GOT3 (cell line): ENCODE results near the gene WASHC2A.
"Not testable (repeated sequence)": the region's sequence is repeated elsewhere in the genome, so short reads cannot be mapped to it uniquely, and the experiment has no call there.

Experiments used
- DNase-seq: peaks from one replicate; lab custom pipeline; 2025; ENCODE audit warnings: mixed read lengths; lab: John Stamatoyannopoulos, UW

WASHC2A gene

DNA sequence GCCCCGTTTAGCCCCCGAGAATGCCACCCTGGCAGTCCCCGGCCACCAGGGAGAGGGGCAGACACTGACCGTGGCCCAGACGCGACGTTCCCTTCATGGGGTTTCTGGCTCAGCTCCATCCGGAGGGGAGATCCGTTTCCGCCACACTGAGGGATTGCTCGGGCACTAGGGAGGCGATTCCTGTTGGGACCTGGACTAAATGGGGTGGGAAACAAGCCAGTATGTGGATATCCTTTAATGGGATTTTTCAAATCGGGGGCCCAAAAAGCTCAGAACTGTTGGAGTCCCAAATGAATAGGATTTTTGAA lies 552 bp downstream of the WASHC2A start:
- not testable (repeated sequence) for DNase-seq

DNA sequence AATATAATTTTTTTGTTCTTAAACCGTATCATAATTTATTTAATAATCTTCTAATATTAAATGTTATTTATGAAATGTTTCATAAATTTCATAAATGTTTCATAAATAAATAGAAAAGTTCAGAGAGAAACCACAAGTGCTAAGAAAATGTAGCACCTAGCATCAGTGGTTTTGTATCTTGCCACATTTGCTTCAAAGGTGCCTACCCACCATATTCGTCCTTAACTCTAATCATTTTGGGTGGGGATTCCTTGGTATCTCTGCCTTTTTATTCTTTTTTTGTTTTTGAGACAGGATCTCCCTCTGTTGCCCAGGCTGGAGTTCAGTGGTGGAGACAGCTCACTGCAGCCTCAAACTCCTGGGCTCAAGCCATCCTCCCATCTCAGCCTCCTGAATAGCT lies 7.4 kb downstream of the WASHC2A start:
- not testable (repeated sequence) for DNase-seq

DNA sequence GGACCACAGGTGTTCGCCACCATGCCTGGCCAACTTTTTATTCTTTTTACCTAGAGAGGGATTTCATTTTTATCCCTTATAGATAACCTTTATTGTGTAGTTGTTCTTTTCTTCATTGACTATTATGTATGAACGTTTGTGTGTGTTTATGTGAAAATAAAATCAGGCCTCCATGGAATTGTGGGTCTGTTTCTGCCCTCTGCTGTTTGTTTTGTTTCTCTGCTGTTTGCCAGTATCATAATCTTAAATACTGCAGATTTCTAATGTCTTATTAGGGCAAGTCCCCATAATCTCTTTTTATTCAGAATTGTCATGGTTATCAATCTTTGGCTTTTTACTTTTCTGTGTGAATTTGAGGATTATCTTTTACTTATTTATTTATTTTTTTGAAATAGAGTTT lies 7.8 kb downstream of the WASHC2A start:
- not testable (repeated sequence) for DNase-seq

DNA sequence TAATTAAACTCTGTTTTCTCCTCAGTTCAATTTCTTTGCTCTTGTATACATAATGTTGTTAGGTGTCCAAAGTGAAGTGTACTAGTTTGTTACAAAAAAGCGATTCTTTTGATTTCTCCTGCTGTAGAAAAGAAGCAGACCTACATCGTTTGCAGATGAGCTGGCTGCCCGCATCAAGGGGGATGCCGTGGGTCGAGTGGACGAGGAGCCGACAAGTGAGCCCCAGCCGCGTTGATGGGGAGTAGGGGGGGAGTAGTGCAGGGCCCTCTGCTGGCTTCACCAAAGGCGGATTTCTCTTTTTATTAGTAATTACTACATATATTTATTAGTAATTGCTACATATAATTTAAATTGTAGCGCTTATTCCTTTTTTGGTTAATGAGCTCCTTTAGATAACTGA lies 23.6 kb downstream of the WASHC2A start:
- not testable (repeated sequence) for DNase-seq

DNA sequence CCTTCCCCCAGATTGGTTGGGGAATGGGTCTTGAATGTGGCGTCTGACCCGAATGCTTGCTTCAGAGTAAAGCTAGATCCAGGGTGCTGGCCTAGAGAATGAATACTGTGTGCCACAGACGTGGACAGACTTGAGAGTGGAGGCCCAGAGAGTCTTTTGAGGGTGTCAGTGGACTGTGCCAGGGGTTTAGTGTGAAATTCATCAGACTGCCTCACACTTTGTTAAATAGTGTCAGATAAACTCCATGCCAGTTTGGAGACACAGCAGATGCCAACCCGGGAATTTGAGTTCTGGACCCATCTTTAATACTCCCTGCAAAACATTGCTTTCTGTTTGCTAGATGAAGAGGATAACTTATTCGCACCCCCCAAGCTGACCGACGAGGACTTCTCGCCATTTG lies 25.2 kb downstream of the WASHC2A start:
- not testable (repeated sequence) for DNase-seq

DNA sequence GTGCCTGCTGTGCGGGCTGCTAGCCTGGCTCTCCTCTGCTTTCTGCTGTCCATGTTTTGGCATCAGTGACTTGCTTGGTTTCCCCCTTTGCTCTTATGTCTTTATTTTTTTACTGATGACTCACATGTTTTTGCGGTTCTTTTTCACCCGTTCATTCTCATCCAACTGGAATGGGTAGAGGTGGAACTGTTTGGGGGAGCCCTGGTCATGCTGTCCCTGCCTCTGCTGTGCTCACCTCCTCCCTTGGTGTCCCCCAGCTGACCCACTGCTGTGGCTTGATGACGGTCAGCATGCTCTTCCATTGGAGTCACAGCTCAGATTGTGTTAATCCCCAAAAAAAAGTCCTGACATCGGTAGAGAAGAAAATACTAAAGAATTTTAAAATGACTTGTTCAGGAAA lies 26.9 kb downstream of the WASHC2A start:
- DNase-seq, result not testable (repeated sequence)

DNA sequence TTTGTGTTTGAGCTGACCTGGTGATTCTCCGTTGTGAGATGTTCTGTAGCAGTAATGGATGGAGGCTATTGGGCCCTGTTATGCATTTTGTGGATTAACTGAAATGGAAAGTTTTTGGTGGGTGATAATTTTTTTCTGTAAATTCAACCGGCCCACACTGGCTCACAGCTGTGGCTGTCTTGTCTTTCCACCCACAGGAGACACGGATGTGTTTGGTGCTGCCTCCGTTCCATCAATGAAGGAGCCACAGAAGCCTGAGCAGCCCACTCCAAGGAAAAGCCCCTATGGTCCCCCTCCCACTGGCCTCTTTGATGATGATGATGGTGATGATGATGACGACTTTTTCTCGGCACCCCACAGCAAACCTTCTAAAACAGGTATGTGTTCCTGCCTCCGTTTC lies 27.6 kb downstream of the WASHC2A start:
- DNase-seq, result not testable (repeated sequence)

DNA sequence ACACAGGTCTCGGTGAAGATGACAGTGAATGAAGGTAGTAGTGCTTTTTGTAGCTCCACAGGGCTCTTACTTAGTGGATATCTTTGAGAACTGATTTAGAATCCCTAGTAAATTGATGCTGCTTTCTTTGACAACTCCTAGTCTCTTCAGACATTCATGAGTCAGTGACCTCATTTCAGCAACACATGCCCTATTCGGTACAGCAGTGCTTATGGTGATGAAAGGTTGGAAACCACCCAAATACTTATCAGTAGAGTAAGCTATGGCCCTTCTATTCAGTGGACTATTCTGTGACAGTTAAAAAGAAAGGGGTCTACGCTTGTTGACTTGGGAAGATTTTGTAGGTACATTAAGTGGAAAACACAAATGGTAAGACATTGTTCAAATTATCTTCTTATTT lies 29.0 kb downstream of the WASHC2A start:
- DNase-seq, result not testable (repeated sequence)

DNA sequence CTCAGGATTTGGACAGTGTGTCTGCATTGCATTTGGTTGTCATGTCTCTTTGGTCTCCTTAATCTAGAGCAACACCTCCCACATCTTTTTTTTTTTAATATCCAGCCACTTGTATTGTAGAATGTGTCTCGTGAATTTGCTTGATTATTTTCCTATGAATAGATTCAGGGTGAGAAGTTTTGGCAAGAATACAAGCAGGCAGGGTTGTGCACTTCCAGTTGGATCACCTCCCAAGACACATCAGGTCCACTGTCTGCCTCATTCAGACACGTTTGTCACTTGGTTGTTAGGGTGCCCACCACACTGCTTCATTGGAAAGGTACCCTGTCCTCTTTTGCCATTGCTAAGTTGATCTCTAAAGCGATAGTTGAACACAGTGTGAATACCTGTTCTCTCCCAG lies 30.9 kb downstream of the WASHC2A start:
- not testable (repeated sequence) for DNase-seq

DNA sequence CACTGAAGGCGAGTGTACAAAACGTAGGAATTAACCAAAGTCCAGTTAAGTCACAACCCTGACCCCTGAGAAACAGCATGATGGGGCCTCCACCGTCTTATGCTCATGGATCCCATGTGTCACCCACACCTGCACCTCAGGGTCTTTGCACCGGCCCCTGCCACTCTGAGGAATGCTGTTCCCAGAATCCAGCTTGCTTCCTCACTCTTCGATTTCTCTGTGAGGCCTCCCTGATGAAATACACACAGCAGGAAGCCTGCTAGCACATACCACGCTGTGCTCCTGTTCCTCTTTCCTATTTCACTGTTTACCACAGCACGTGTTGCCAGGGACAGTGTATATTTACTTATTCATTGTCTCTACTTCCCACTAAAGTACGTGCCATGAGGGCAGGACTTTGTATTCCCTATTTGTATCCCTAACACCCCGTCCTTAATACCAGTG lies 33.4 kb downstream of the WASHC2A start:
- DNase-seq, result not testable (repeated sequence)

DNA sequence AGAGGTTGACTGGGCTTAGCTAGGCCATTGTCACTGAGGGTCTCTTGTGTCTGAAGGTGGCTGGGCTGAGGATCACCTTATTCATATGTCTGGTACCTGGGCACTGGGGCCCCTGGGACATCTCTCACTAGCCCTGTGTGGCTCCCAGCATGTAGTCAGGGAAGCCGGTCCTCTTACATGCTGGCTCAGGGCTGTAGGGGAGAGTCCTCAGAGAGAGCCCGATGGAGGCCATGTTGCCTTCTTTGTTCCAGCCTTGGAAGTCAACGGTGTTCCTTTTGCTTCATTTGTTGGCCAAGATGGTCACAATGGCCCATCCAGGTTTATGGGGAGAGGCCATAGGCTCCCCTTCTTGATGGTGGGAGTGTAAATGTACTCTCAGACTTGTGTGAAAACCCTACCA lies 34.0 kb downstream of the WASHC2A start:
- not testable (repeated sequence) for DNase-seq

DNA sequence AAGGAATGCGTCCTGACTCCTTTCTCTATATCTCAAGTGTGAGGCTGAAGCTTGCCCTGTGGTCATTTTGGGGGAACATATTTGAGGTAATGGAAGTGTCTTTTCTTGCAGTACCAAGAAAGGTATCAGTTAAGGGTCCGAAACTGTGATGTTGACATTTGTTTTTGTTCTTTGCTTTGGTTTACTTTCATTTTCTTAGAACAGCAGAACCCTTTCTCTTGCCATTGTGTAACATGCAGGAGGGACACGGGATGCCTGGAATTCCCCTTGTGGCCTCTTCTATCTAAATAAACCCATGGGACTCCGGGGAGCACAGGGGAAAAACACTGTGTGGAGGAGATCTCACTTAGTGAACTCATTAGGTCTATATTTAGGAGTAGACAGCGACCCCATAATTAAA lies 34.5 kb downstream of the WASHC2A start:
- not testable (repeated sequence) for DNase-seq

DNA sequence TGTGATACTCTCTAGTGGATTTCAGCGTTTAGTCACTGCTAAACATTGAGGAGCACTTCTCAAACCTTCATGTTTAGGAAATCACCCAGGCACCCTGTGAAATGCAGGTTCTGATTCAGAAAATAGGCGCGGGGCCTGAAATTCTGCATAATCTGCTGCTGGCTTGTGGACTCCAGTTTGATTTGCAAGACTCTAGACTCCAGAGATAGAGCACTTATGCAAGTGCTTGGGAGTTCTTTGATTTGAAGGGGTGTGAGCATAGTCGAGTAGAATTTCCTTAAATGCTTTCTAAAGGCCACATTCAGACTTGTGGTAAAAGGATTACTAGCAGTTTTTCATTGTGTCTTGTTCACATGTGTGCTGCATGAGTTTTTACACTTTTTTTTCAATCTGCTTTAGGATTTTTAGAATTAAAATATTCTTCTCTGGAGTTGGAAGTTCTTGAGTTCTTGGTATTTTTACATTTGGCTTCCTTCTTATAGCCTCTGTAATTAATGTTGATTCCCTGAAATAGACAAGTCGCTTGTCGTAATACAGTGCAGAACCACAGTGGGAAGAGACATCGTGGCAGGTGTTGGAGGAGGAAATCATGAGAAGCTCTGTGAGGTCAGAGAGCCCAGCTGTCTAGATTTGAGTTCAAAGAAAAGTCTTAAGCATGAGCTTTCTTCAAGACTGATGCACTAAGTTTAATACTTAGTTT lies 41.4 kb downstream of the WASHC2A start:
- DNase-seq, result not testable (repeated sequence)

DNA sequence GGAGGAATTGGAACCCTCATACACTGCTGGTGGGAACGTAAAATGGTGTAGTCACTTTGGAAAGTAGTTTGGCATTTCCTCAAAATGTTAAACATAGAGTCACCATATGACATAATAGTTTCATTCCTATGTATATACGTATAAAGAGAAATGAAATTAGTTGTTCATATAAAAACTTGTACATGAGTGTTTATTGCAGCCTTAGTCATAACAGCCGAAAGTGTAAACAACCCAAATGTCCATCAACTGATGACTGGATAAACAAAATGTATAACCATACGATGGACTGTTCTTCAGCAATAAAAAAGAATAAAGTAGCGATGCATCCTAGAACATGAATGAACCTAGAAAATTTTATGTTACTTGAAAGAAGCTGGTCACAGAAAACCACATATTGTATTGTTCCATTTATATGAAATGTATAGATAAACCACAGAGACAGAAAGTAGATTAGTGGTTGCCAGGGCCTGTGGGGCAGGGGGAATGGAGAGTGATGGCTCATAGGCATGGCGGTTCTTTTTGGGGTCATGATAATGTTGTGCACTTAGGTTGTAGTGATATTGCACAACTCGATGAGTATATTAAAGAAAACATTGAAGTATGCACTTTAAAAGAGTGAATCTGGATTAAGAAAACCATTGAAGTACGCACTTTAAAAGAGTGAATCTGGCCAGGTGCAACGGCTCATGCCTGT lies 44.8 kb downstream of the WASHC2A start:
- DNase-seq, result not testable (repeated sequence)

DNA sequence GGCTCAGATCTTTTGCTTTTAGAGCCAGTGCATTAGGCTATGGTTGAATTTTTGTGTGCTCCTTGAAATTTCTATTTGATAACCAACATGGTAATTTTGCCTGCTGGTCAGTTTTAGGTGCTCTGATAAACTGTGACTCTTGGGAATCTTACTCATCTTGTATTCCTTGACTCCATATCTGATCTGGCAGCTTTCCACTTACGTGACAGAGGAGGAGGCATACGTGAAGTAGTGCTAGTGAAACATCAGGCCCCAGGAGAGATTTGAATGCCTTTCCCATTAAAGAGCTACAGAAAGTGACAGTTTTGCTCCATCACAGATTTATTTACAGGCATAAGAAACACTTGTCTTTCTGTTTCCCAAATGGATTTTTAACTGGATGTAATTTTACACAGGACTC lies 59.0 kb downstream of the WASHC2A start:
- not testable (repeated sequence) for DNase-seq

DNA sequence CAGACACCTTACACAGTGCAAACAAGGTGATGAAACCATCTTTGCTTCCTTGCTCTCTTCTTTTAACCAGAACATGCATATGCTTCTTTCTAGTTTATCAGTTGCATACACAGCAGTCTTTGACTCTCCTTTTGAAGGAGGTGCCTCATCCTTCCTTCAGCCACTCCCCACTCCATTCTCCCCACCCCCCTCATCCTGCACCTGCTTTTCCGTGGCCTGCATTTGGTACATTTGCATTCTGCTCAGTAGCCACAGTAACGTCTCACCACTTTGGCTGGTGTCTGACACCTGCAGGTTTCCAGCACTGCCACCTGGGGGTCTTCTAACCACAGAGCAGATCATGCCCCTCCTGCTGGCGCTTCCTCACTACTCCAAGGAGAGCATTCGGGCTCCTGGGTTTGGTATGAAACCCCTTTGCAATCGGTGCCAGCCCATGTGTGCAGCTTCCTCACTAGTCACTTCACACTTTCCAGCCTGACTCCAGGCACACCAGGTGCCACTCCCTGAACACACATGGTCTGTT lies 60.1 kb downstream of the WASHC2A start:
- not testable (repeated sequence) for DNase-seq

DNA sequence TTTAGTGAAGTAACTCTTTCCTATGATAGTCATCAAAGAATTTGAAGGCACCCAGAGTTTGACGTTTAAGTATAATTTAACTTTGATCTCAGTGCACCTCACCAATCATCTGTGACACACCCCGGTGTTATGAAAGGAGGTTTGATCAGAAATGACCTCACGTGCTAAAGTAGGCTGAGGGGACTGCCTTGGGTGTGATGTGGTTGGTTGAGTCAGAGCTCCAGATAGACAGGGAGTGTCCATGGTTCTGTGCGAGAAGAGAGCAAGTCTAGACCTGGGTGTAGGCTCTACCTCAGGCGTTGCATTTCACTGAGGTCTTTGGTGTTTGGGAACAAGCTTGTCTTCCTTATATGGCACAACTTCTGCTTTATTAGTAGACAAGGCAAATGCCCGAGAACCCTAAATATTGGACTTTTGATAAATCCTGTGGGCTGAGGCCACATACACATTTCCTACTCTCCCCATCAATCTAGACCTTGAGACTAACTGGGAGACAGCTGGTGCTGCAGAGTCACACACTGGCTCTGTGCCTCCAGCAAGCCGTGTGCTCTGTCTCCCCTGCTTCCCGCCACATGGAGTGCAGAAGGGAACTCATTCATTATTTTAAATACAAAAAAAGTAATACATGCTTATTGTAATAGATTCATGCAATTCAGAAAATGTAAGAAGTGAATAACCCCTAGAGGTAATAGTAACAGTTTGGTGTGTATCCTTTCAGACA lies 63.7 kb downstream of the WASHC2A start:
- not testable (repeated sequence) for DNase-seq

DNA sequence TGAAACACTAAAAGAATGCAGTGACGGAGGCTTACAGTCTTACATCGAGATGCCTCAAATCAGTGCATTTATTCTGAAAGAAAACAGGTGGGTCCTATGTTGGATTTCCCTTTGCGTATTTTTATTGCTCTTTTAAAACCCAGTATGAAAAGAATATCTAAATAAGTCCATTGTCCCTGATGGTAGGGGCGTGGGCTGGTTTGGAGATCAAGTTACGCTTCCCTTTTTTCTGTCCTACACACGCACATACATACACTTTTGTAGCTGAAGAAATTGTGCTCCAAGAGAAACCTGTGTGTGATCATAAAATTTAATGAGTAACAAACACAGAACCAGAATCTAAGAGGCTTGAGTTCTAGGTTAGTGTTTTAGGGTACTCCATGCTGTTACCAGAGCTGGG lies 64.6 kb downstream of the WASHC2A start:
- not testable (repeated sequence) for DNase-seq

DNA sequence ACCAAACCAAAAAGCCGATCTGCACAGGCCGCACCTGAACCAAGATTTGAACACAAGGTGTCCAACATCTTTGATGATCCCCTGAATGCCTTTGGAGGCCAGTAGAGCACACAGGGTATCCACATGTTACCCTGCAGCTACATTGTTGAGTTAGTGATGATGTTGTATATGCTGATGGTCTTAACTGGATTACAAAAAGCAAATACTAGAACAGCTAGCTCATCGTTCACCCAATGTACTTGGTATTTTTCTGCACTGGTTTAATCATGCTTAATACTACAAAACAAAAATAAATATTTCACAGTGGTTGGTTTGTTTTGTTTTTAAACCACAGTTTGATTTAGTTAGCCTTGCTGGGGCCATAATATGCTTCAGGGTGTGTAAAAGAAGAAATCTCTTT lies 65.1 kb downstream of the WASHC2A start:
- not testable (repeated sequence) for DNase-seq

DNA sequence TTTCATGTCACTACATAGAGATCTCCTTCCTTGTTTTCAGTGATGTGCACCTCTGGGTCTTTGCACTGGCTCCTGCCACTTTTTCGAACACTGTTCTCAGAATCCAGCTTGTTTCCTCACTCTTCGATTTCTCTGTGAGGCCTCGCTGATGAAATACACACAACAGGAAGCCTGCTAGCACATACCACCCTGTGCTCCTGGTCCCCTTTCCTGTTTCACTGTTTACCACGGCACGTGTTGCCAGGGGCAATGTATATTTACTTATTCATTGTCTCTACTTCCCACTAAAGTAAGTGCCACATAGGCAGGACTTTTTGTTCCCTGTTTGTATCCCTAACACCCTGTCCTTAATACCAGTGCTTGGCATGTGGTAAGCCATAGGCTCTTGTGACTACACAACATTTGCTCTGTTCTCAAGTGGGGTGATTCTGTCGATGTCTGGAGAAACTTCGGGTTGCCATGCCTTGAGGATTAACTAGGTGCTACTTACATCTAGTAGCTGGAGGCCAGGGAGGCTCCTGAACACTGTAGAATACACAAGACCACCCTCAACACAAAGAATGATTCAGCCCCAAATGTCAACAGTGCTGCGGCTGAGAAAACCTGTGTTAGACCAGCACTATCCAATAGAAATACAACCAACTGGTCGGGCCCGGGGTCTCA lies 75.9 kb downstream of the WASHC2A start:
- not testable (repeated sequence) for DNase-seq

DNA sequence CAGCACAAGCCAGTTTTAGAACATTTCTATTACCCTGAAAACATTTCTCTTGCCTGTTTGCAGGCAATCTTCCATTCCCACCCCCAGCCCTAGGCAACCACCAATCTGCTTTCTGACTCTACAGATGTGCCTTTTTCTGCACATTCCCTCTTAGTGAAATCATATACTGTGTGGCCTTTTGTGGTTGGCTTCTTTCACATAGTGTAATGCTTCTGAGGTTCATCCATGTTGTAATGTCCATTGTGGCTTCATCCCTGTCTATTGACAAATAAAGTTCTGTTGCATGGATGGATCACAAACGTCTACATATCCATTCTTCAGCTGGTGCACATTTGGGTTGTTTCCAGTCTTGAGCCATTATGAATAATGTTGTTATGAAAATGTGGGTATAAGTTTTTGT lies 77.8 kb downstream of the WASHC2A start:
- DNase-seq, result not testable (repeated sequence)

DNA sequence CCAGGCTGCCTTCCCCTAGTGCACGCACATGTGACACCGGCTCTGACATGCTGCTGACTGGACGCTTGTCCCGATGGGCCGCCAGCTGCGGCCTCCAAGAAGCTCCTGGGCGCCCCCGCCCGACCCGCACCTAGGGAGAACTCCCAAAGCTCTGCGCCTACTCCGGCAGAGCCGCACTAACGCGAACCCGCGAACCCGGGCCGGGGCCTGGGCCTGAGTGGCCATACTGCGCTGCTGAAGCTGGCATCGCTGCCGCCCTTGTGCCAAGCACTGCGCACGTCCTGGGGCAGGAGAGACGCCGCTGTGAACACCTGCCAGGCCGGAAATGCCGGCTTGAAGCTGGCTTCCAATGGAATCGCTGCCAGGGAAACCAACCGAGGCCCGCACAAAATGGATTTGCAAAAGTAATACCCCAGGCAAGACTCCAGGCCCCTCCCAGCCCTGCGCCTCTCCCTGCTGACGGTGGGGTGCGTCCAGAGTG lies 85.1 kb downstream of the WASHC2A start:
- no peak for DNase-seq
